Right lobe of liver (tissue), 4 donors: ENCODE data around the gene LARP4B.

ENCODE experiments used
- CTCF ChIP-seq, 4 donors: fragments of 200-600 bp in 3 of 4; fragments of 450-650 bp in 1 of 4; IDR thresholded peaks; one replicate each; pipeline versions ENCODE4 v1.5.1 to v1.8.0; 2016 to 2022; ENCODE audit warnings: antibody characterized with exemption in 4 of 4, mild to moderate bottlenecking in 2 of 4
- POLR2A ChIP-seq: fragments of 450-650 bp; IDR thresholded peaks from one replicate; pipeline ENCODE4 v1.6.1; 2017; ENCODE audit warnings: antibody characterized with exemption, mild to moderate bottlenecking
- donor health status: DM: no; HTN: no; CAD: no.
- donor health status: DM: no; HTN: no; CAD: no.
- donor health status: DM: no; HTN: yes; CAD: no.

GRCh38 chr10:804787-805619 lies 126.5 kb downstream of the LARP4B start:
- TF ChIP-seq CTCF (IDR thresholded peaks at IDR 0.05) (no peak), POLR2A (no peak)
